NCI-H748 treated with DMSO at 0.1 percent for 48 hours (cell line): ENCODE measurements around the gene ZNF318.

Experiments
- DNase-seq: peaks from one replicate; lab custom pipeline; 2025; lab: John Stamatoyannopoulos, UW

The ZNF318 gene

GRCh38 chr6:43302126-43302525 is 67.3 kb downstream of the ZNF318 start:
- no peak for DNase-seq

- DNase-seq, result no peak
Observed at GRCh38 chr6:43301081-43301870, 68.2 kb downstream of the ZNF318 start.

GRCh38 chr6:43299338-43300293 is 69.8 kb downstream of the ZNF318 start:
- DNase-seq, result no peak

GRCh38 chr6:43298565-43299337 is 70.7 kb downstream of the ZNF318 start:
- no peak for DNase-seq

- no peak for DNase-seq
Observed at GRCh38 chr6:43297644-43298564, 71.5 kb downstream of the ZNF318 start, which contains the start of gene SLC22A7. SLC22A7 (plus strand) TSS chr6:43298260; CDS start chr6:43298359, 99 bp downstream.

GRCh38 chr6:43296780-43297497 is 72.5 kb downstream of the ZNF318 start:
- DNase-seq, result no peak

- DNase-seq, result no peak
Observed at GRCh38 chr6:43295456-43295855, 74.0 kb downstream of the ZNF318 start.

- DNase-seq, result no peak
Observed at GRCh38 chr6:43294536-43294935, 74.9 kb downstream of the ZNF318 start.

GRCh38 chr6:43293698-43294097 is 75.7 kb downstream of the ZNF318 start:
- DNase-seq, result no peak

GRCh38 chr6:43292763-43293318 is 76.6 kb downstream of the ZNF318 start:
- no peak for DNase-seq

- no peak for DNase-seq
Observed at GRCh38 chr6:43292341-43292740, 77.1 kb downstream of the ZNF318 start.

GRCh38 chr6:43291708-43292107 is 77.7 kb downstream of the ZNF318 start:
- DNase-seq, result no peak

GRCh38 chr6:43290905-43291355 is 78.5 kb downstream of the ZNF318 start:
- DNase-seq, result no peak

GRCh38 chr6:43290339-43290904 is 79.0 kb downstream of the ZNF318 start:
- DNase-seq, result no peak

- DNase-seq, result no peak
Observed at GRCh38 chr6:43287717-43288679, 81.4 kb downstream of the ZNF318 start.

GRCh38 chr6:43286980-43287716 is 82.3 kb downstream of the ZNF318 start:
- DNase-seq, result no peak

- no peak for DNase-seq
Observed at GRCh38 chr6:43286456-43286979, 82.9 kb downstream of the ZNF318 start.
